OCI-LY3 (cell line): ENCODE results near the gene WASHC3.

ENCODE experiments used
- CTCF ChIP-seq: fragments of 200-600, 300-600 bp; sonication (generic); IDR thresholded peaks from 2 replicates; pipeline ENCODE4 v1.5.1; 2014; ENCODE audit warnings: antibody characterized with exemption, low read length, low read depth
- EZH2phosphoT487 ChIP-seq: fragments of 200-600 bp; shearing (Covaris generic); IDR thresholded peaks from 2 replicates; pipeline ENCODE4 v1.6.1; 2018; ENCODE audit warnings: antibody characterized with exemption, mixed run types, low read depth

- TF ChIP-seq CTCF (no peak), EZH2phosphoT487 (no peak)
Measured at GRCh38 chr12:102043928-102044327, 17.9 kb downstream of the WASHC3 start.
